AG10803 (cell line): ENCODE results near the gene UQCRHL.

Experiments
- DNase-seq: peaks from one replicate; pipeline ENCODE4 v3.0.0; 2010; ENCODE audit warnings: low read depth
- H3K4me3 ChIP-seq: 2 replicates; pipeline ENCODE4 v1.5.1; 2011; ENCODE audit warnings: mild to moderate bottlenecking, low read length, control low read depth
- TF ChIP-seq, protein P1 (sequence below): conservative IDR thresholded peaks from 2 replicates; pipeline ENCODE4 v1.5.1; 2011; ENCODE audit warnings: mild to moderate bottlenecking, low read length, control low read depth, inconsistent platforms

The UQCRHL gene

DNA sequence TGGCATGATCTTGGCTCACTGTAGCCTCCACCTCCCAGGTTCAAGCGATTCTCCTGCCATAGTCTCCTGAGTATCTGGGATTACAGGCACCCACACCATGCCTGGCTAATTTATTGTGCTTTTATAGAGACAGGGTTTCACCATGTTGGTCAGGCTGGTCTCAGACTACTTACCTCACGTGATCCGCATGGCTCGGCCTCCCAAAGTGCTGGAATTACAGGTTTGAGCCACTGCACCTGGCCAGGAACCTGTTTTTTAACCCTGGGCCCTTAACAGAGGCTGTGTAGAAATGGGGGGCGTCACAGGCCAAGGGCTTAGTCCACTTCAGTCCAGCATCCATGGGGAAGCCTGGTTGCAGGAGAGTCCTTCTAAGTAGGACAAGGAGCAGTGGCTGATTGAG lies 39.5 kb downstream of the UQCRHL start:
- no peak overlapping the region for H3K4me3 ChIP-seq
- TF ChIP-seq, protein P1, sequence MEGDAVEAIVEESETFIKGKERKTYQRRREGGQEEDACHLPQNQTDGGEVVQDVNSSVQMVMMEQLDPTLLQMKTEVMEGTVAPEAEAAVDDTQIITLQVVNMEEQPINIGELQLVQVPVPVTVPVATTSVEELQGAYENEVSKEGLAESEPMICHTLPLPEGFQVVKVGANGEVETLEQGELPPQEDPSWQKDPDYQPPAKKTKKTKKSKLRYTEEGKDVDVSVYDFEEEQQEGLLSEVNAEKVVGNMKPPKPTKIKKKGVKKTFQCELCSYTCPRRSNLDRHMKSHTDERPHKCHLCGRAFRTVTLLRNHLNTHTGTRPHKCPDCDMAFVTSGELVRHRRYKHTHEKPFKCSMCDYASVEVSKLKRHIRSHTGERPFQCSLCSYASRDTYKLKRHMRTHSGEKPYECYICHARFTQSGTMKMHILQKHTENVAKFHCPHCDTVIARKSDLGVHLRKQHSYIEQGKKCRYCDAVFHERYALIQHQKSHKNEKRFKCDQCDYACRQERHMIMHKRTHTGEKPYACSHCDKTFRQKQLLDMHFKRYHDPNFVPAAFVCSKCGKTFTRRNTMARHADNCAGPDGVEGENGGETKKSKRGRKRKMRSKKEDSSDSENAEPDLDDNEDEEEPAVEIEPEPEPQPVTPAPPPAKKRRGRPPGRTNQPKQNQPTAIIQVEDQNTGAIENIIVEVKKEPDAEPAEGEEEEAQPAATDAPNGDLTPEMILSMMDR: no peak
- no peak for DNase-seq

GRCh38 chr1:15765495-15766194 lies 41.8 kb downstream of the UQCRHL start:
- TF ChIP-seq, protein P1: no peak
- peak; percentile 78 for DNase-seq
- H3K4me3 ChIP-seq: no peak overlapping the region

DNA sequence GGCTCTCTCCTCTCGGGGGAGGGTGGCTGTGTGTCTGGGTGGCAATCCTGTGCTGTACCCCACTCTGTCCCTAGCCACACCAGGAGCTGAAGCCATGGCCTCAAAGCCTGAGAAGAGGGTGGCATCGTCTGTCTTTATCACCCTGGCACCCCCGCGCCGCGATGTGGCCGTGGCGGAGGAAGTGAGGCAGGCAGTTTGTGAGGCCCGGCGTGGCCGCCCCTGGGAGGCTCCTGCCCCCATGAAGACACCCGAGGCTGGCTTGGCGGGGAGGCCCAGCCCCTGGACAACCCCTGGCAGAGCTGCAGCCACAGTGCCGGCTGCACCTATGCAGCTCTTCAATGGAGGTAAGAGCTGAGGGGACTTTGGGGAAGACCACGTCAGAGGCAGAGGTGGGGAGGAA lies 42.6 kb downstream of the UQCRHL start:
- DNase-seq: no peak
- no peak overlapping the region for H3K4me3 ChIP-seq
- TF ChIP-seq, protein P1: no peak

GRCh38 chr1:15764269-15764764 lies 43.1 kb downstream of the UQCRHL start:
- no peak for DNase-seq
- TF ChIP-seq, protein P1: no peak
- H3K4me3 ChIP-seq: no peak overlapping the region

DNA sequence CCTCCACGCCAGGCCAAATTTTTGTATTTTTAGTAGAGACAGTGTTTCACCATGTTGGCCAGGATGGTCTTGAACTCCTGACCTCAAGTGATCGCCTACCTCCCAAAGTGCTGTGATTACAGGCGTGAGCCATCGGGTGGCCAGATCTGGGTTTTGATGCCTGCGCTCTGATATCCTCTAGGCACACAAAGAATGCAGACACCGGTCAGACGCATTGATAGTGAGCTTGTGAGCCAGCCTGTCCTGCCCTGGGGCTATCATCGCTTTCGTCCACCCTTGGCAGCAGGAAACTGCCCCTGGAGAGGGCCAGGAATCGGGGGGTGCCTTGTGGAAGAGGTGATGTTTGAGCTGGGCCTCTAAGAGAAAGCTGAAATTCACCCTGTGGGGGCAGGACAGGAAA lies 44.9 kb downstream of the UQCRHL start:
- TF ChIP-seq, protein P1: no peak
- no peak overlapping the region for H3K4me3 ChIP-seq
- no peak for DNase-seq

- no peak for DNase-seq
- TF ChIP-seq, protein P1: no peak
- no peak overlapping the region for H3K4me3 ChIP-seq
Observed at GRCh38 chr1:15761366-15762128, 45.9 kb downstream of the UQCRHL start.
